GM21619 (cell line): ENCODE data around the gene RAET1G.
"Not testable (repeated sequence)": the region's sequence is repeated elsewhere in the genome, so short reads cannot be mapped to it uniquely, and the experiment has no call there.

Experiments
- ATAC-seq: cut with Tn5 transposase; IDR thresholded peaks from one replicate; pipeline ENCODE4 v1.9.1; 2021; ENCODE audit not compliant: unreplicated experiment

RAET1G gene

GRCh38 chr6:149922642-149923326 is at the start of gene RAET1G:
Gene RAET1G, minus strand, starts transcription at chr6:149923121. Its CDS starts 111 bp downstream, at chr6:149923010.
- ATAC-seq = peak; percentile 50

GRCh38 chr6:149969635-149970034 is 46.7 kb upstream of the RAET1G start:
- ATAC-seq = no peak

- not testable (repeated sequence) for ATAC-seq
Observed at GRCh38 chr6:149968909-149969308, 46.0 kb upstream of the RAET1G start.

GRCh38 chr6:149967999-149968398 is 45.1 kb upstream of the RAET1G start:
- not testable (repeated sequence) for ATAC-seq

GRCh38 chr6:149967591-149967990 is 44.7 kb upstream of the RAET1G start:
- ATAC-seq = no peak

GRCh38 chr6:149966319-149966718 is 43.4 kb upstream of the RAET1G start:
- not testable (repeated sequence) for ATAC-seq

- ATAC-seq = no peak
Observed at GRCh38 chr6:149965194-149966020, 42.5 kb upstream of the RAET1G start.

- ATAC-seq = no peak
Observed at GRCh38 chr6:149964308-149965193, 41.6 kb upstream of the RAET1G start.

GRCh38 chr6:149963462-149964307 is 40.8 kb upstream of the RAET1G start, which contains the start of gene ULBP1:
Gene ULBP1, plus strand, starts transcription at chr6:149963943. Its CDS starts 107 bp downstream, at chr6:149964050.
- ATAC-seq = peak; percentile 47

GRCh38 chr6:149963212-149963461 is 40.2 kb upstream of the RAET1G start:
- peak; percentile 25 for ATAC-seq

GRCh38 chr6:149962461-149963211 is 39.7 kb upstream of the RAET1G start:
- no peak for ATAC-seq

- no peak for ATAC-seq
Observed at GRCh38 chr6:149961728-149962425, 39.0 kb upstream of the RAET1G start.

- ATAC-seq = no peak
Observed at GRCh38 chr6:149960488-149960887, 37.6 kb upstream of the RAET1G start.

- not testable (repeated sequence) for ATAC-seq
Observed at GRCh38 chr6:149959806-149960205, 36.9 kb upstream of the RAET1G start.

GRCh38 chr6:149958124-149958523 is 35.2 kb upstream of the RAET1G start:
- ATAC-seq = not testable (repeated sequence)

- not testable (repeated sequence) for ATAC-seq
Observed at GRCh38 chr6:149955654-149956317, 32.9 kb upstream of the RAET1G start.

GRCh38 chr6:149954984-149955653 is 32.2 kb upstream of the RAET1G start:
- not testable (repeated sequence) for ATAC-seq
